GM13976 (cell line): ENCODE data around the gene PGGT1B.
A peak's percentile ranks its signal among the peaks of the same experiment; 100 is the strongest.

ENCODE experiments used
- DNase-seq: peaks from one replicate; pipeline ENCODE4 v3.0.0; 2012; ENCODE audit warnings: low spot score
- in situ Hi-C: fragments of 300-500 bp; cut with MboI; formaldehyde crosslinking; loops from one replicate; pipeline ENCODE4 v1.12.0; 2022; ENCODE audit warnings: low sequenced_read_pairs, mixed read lengths, inconsistent platforms; ENCODE audit not compliant: unreplicated experiment
- TF ChIP-seq, protein P1 (sequence below): IDR thresholded peaks from 2 replicates; pipeline ENCODE4 v1.5.1; 2012; ENCODE audit warnings: borderline replicate concordance, mild to moderate bottlenecking; ENCODE audit not compliant: insufficient read depth; ENCODE audit errors: extremely low read depth, missing control alignments, control extremely low read depth

PGGT1B gene

DNA sequence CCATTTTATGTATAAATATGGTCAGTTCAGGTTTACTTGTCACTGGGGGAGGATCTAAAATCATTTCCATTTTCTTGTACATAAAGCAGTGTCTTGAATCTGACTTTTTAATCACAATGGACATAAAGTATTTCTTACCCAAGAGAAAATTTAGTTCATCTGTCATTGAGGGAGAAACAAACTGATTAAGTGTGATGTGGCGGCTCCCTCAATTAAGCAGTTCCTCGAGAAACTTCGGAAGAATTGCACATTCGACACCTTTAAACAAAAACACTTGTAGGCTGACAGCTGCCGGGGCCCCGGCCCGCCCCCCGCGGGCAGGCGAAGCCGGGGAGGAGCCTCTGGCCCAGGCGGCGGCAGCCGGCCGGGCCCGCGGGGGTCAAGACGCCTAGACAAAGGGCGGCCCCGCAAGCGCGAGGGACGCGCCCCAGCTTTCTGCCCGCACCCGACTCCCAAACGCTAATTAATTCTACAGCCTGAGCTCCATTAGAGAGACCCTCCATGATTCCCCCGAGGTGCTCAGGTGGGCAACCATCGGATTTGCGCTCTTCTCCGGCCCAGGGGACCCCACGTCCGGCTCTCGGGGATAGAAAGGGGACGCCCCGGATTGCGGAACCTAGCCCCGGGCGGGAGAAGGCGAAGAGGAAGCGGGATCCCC lies 93.7 kb downstream of the PGGT1B start:
- in situ Hi-C loops, result no loop called here
- peak; percentile 44 for DNase-seq
- TF ChIP-seq, protein P1, sequence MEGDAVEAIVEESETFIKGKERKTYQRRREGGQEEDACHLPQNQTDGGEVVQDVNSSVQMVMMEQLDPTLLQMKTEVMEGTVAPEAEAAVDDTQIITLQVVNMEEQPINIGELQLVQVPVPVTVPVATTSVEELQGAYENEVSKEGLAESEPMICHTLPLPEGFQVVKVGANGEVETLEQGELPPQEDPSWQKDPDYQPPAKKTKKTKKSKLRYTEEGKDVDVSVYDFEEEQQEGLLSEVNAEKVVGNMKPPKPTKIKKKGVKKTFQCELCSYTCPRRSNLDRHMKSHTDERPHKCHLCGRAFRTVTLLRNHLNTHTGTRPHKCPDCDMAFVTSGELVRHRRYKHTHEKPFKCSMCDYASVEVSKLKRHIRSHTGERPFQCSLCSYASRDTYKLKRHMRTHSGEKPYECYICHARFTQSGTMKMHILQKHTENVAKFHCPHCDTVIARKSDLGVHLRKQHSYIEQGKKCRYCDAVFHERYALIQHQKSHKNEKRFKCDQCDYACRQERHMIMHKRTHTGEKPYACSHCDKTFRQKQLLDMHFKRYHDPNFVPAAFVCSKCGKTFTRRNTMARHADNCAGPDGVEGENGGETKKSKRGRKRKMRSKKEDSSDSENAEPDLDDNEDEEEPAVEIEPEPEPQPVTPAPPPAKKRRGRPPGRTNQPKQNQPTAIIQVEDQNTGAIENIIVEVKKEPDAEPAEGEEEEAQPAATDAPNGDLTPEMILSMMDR, result no peak

DNA sequence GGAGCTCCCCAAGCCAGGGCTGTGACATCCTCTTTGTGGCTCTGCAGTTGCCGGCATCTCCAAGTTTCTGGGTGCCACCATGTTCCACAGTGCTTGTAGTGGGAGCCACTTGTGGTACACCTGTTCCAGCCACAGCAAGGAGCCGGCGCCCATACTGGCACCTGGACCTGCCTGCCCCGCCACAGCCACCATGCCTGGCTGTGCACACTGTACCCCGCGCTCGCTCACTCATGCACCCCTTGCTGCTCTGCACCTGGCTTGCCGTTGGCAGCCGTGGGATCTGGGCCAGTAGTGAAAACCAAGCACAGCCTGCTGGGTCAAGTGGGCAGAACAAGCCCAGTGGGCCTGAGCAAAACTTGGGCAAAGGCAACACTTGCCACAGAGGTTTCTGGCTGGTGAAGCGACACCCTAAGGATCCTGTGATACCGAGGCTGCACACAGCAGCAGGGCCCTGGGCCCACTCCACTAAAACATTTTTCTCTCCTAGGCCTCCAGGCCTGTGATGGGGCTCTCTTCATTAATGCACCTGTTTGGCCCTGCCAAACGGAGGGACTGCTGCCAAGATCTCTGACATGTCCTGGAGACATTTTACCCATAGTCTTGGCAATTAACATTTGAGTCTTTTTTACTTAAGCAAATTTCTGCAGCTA lies 95.8 kb downstream of the PGGT1B start:
- TF ChIP-seq, protein P1, result no peak
- DNase-seq, result no peak
- in situ Hi-C loops, result no loop called here

DNA sequence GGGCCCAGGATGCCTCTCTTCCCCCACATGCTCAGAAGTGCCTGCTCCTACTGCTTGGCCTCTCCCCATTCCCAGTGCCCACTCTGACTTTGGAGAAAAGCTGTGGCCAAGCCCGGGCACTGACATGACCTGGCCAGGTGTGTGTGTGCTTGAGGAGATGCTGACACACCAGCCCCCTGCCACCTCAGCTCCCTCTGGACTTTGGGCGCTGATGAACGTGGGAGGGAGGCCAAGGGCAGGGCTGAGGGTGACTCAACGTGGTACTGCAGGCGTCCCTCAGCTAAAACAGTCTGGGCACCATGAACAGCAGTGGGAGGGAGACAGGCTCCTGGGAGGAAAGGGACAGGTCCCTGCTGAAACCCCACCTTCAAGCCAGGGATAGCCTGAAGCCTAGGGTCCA lies 96.9 kb downstream of the PGGT1B start:
- TF ChIP-seq, protein P1, result no peak
- DNase-seq, result no peak
- in situ Hi-C loops, result no loop called here

DNA sequence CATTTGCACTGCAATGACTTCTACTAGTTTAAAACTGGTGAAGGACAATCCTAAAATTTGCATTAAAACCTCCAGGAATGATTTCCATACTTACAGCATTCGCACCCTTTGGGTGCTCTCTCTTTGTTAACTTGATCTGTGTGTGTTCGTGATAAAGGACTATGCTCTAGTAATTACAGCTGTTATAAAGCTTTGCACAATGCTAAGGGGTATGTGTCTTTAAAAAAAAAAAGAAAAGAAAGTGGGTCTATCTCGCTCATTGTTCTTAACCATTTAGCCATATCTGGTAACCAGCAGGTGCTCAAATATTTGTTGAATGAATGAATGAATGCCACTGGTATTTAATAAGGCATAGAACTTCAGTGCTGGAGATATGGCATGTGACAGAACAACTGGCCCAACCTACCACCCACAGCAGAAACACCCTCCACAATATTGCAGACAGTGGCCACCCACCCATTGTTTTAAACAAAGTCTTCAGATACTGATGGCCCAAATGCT lies 101.7 kb downstream of the PGGT1B start:
- DNase-seq, result no peak
- TF ChIP-seq, protein P1, result no peak
- in situ Hi-C loops, result no loop called here
